Measurements from ENCODE around the gene DNAJC21. TPM values are rescaled to one million over a fixed set of nuclear protein-coding genes. Genes with fewer than 3 reads are reported as not detected.
A peak's percentile ranks its signal among the peaks of the same experiment; 100 is the strongest.

The DNAJC21 gene
- total RNA-seq, 1 donor, result 32.6 TPM

GRCh38 chr5:34894716-34895115, 34.6 kb upstream of the DNAJC21 start:
- H3K4me3 ChIP-seq (ENCODE audit: low read depth, low read length), result no peak overlapping the region
- TF ChIP-seq CTCF (IDR thresholded peaks at IDR 0.05; ENCODE audit: insufficient read depth, low read length), result no peak
- DNase-seq (ENCODE audit: low read depth), result no peak

- DNase-seq (ENCODE audit: low read depth), result peak; percentile 31
- no peak overlapping the region for H3K4me3 ChIP-seq (ENCODE audit: low read depth, low read length)
- no peak for TF ChIP-seq CTCF (IDR thresholded peaks at IDR 0.05; ENCODE audit: insufficient read depth, low read length)
Measured at GRCh38 chr5:34895641-34896419, 33.5 kb upstream of the DNAJC21 start.

GRCh38 chr5:34897646-34898045, 31.7 kb upstream of the DNAJC21 start:
- H3K4me3 ChIP-seq (ENCODE audit: low read depth, low read length), result no peak overlapping the region
- TF ChIP-seq CTCF (IDR thresholded peaks at IDR 0.05; ENCODE audit: insufficient read depth, low read length), result no peak
- DNase-seq (ENCODE audit: low read depth), result no peak

- peak; percentile 83 for DNase-seq (ENCODE audit: low read depth)
- peak; percentile 94 for TF ChIP-seq CTCF (IDR thresholded peaks at IDR 0.05; ENCODE audit: insufficient read depth, low read length)
- no peak overlapping the region for H3K4me3 ChIP-seq (ENCODE audit: low read depth, low read length)
Measured at GRCh38 chr5:34898258-34898895, 31.0 kb upstream of the DNAJC21 start.

DNA sequence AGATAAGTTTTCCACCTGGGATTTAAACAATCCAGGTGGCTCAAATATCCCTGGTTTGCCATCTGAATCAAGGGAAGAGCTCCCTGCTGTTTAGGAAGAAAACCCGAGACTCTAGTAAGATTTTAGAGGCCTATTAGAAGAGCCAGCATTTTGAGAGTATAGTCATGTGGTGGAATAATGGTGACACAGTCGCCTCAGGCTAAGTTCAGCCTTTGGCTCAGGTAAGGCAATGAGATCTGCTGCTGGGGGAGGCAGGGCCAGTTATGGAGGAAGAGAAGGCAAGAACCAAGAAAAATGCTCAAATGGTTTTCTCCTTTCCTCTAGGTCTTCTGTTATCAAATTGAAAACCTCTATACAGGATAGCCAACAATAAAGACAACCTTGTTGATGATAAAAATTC, 30.3 kb upstream of the DNAJC21 start:
- TF ChIP-seq CTCF (IDR thresholded peaks at IDR 0.05; ENCODE audit: insufficient read depth, low read length), result no peak
- no peak for DNase-seq (ENCODE audit: low read depth)
- H3K4me3 ChIP-seq (ENCODE audit: low read depth, low read length), result no peak overlapping the region

DNA sequence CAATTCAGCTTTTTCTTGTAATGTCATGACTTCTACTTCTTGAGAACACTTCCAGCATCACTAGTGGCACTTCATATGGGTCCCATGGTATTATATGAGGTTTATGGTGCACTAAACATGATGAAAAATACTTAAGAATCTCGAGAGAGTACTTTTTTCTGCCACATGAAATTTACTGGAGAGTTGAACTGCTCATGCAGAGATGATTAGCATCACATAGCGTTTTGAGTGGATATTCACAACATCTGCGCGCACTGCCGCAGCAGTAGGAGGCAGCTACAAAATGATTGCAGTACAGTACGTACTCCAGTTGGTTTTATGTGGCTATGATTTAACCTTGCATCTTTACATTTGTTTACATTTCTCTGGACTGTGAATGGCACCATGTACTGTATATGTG, 28.7 kb upstream of the DNAJC21 start:
- DNase-seq (ENCODE audit: low read depth), result no peak
- no peak overlapping the region for H3K4me3 ChIP-seq (ENCODE audit: low read depth, low read length)
- no peak for TF ChIP-seq CTCF (IDR thresholded peaks at IDR 0.05; ENCODE audit: insufficient read depth, low read length)
